ENCODE data around the gene RGS19. TPM values are rescaled to one million over a fixed set of nuclear protein-coding genes. Genes with fewer than 3 reads are reported as not detected.

Gene RGS19
- total and polyA plus RNA-seq, 4 donors = 4.9 to 12.9 (median 6.3) TPM

DNA sequence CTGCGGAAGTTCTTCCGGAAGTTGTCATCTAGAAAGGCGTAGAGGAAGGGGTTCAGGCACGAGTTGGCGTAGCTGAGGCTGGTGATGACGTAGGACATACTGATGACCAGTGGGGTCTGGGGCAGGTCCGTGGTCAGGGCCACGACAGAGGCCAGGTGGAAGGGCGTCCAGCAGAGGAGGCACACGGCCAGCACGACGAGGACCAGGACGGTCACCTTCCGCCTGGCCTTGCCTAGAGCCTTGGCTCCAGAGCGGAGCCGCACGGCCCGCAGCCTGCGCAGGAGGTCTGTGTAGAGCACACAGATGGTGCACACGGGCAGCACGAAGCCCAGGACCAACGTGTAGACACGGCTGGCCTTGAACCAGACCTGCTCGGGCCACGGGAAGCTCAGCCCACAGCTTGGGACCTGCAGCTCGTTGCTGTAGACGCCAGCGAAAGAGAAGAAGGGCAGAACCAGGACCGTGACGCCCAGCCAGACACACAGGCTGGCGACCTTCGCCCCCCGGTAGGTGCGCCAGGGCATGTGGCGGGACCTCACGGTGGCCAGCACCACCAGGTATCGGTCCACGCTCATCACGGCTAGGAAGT is 26.6 kb upstream of the RGS19 start:
- Histone ChIP-seq H3K4me1 (ENCODE audit: control insufficient read depth in 4 of 4, insufficient read depth in 4 of 4, low read length in 3 of 4) (peaks cover 0 to 6% (median 3%) of the 10 kb centered on the region in 4 donors), H3K27me3 (ENCODE audit: control insufficient read depth in 4 of 4, insufficient read depth in 4 of 4, low read length in 3 of 4) (peaks cover 0 to 2% (median 0%) of the 10 kb centered on the region in 4 donors), H3K9ac (ENCODE audit: low read depth in 1 of 2, low read length in 2 of 2) (no peak overlapping the region), H3K4me3 (ENCODE audit: low read depth in 1 of 3, low read length in 3 of 3) (no peak overlapping the region), H3K27ac (ENCODE audit: low read depth in 1 of 2, low read length in 2 of 2) (no peak overlapping the region), H3K36me3 (ENCODE audit: control insufficient read depth in 4 of 4, insufficient read depth in 3 of 4, low read depth in 1 of 4, low read length in 3 of 4) (no peaks in the 10 kb centered on the region), H3K9me3 (ENCODE audit: control insufficient read depth in 4 of 4, low read length in 3 of 4) (no peaks in the 10 kb centered on the region)
- TF ChIP-seq, protein P1, sequence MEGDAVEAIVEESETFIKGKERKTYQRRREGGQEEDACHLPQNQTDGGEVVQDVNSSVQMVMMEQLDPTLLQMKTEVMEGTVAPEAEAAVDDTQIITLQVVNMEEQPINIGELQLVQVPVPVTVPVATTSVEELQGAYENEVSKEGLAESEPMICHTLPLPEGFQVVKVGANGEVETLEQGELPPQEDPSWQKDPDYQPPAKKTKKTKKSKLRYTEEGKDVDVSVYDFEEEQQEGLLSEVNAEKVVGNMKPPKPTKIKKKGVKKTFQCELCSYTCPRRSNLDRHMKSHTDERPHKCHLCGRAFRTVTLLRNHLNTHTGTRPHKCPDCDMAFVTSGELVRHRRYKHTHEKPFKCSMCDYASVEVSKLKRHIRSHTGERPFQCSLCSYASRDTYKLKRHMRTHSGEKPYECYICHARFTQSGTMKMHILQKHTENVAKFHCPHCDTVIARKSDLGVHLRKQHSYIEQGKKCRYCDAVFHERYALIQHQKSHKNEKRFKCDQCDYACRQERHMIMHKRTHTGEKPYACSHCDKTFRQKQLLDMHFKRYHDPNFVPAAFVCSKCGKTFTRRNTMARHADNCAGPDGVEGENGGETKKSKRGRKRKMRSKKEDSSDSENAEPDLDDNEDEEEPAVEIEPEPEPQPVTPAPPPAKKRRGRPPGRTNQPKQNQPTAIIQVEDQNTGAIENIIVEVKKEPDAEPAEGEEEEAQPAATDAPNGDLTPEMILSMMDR (IDR thresholded peaks at IDR 0.05; ENCODE audit: low read depth, low read length, missing input control) = no peak
- TF ChIP-seq, protein P2, sequence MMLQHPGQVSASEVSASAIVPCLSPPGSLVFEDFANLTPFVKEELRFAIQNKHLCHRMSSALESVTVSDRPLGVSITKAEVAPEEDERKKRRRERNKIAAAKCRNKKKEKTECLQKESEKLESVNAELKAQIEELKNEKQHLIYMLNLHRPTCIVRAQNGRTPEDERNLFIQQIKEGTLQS (IDR thresholded peaks at IDR 0.05) = no peak
- TF ChIP-seq FOXA1 (IDR thresholded peaks at IDR 0.05) (no peak), EGR1 (IDR thresholded peaks at IDR 0.05; ENCODE audit: low read depth in 2 of 2) (no peak), FOXA2 (IDR thresholded peaks at IDR 0.05) (no peak)
- TF ChIP-seq, protein P3, sequence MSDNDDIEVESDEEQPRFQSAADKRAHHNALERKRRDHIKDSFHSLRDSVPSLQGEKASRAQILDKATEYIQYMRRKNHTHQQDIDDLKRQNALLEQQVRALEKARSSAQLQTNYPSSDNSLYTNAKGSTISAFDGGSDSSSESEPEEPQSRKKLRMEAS (IDR thresholded peaks at IDR 0.05) = no peak
- no peak for DNase-seq (ENCODE audit: low spot score)
- 88% methylated on average over 39 of the region's 39 CpGs for WGBS

DNA sequence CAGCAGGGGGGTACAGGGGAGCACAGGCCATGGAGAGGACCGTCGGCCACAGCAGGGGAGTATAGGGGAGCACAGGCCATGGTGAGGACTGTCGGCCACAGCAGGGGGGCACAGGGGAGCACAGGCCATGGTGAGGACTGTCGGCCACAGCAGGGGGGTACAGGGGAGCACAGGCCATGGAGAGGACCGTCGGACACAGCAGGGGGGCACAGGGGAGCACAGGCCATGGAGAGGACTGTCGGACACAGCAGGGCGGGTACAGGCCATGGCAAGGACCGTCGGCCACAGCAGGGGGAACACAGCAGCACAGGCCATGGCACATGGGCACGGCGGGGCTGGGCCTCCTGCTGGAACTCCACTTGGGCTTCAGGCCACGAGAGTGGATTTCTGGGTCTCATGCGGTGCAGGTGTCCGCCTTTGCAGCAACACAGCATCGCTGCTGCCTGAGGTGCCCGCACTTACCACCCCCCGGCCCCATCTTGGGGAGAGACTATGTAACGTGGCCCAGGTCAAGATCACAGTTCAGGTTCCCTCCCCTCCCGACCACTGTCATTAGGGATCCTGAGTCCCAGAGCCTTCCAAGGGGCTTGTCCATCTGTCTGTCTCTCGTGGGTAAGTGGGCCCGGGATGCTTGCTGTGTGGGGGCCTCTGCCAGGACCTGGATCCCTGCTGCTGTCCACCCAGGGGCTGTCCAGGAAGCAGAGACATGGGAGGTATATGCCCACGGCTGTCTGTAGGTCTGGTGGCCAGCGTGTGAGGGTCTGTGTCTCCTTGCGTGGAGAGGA is 25.5 kb upstream of the RGS19 start:
- DNase-seq (ENCODE audit: low spot score) = no peak
- H3K36me3 ChIP-seq (ENCODE audit: control insufficient read depth in 4 of 4, insufficient read depth in 3 of 4, low read depth in 1 of 4, low read length in 3 of 4) = no peaks in the 10 kb centered on the region
- H3K27me3 ChIP-seq (ENCODE audit: control insufficient read depth in 4 of 4, insufficient read depth in 4 of 4, low read length in 3 of 4) = peaks cover 0 to 3% (median under 1%) of the 10 kb centered on the region in 4 donors
- H3K4me1 ChIP-seq (ENCODE audit: control insufficient read depth in 4 of 4, insufficient read depth in 4 of 4, low read length in 3 of 4) = peaks cover 0 to 6% (median 3%) of the 10 kb centered on the region in 4 donors
- WGBS = 82% methylated on average over 25 of the region's 25 CpGs
- no peak overlapping the region for H3K4me3 ChIP-seq (ENCODE audit: low read depth in 1 of 3, low read length in 3 of 3)
- H3K9ac ChIP-seq (ENCODE audit: low read depth in 1 of 2, low read length in 2 of 2) = no peak overlapping the region
- no peak overlapping the region for H3K27ac ChIP-seq (ENCODE audit: low read depth in 1 of 2, low read length in 2 of 2)
- H3K9me3 ChIP-seq (ENCODE audit: control insufficient read depth in 4 of 4, low read length in 3 of 4) = no peaks in the 10 kb centered on the region
- TF ChIP-seq, protein P4, sequence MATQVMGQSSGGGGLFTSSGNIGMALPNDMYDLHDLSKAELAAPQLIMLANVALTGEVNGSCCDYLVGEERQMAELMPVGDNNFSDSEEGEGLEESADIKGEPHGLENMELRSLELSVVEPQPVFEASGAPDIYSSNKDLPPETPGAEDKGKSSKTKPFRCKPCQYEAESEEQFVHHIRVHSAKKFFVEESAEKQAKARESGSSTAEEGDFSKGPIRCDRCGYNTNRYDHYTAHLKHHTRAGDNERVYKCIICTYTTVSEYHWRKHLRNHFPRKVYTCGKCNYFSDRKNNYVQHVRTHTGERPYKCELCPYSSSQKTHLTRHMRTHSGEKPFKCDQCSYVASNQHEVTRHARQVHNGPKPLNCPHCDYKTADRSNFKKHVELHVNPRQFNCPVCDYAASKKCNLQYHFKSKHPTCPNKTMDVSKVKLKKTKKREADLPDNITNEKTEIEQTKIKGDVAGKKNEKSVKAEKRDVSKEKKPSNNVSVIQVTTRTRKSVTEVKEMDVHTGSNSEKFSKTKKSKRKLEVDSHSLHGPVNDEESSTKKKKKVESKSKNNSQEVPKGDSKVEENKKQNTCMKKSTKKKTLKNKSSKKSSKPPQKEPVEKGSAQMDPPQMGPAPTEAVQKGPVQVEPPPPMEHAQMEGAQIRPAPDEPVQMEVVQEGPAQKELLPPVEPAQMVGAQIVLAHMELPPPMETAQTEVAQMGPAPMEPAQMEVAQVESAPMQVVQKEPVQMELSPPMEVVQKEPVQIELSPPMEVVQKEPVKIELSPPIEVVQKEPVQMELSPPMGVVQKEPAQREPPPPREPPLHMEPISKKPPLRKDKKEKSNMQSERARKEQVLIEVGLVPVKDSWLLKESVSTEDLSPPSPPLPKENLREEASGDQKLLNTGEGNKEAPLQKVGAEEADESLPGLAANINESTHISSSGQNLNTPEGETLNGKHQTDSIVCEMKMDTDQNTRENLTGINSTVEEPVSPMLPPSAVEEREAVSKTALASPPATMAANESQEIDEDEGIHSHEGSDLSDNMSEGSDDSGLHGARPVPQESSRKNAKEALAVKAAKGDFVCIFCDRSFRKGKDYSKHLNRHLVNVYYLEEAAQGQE (IDR thresholded peaks at IDR 0.05) = no peak
- TF ChIP-seq NR2F2 (IDR thresholded peaks at IDR 0.05) (no peak), YY1 (IDR thresholded peaks at IDR 0.05) (no peak), FOXA2 (IDR thresholded peaks at IDR 0.05) (no peak)

Data from liver (tissue), 9 donors.